HepG2 (cell line): Measurements from ENCODE around the gene LBX2. TPM values are rescaled to one million over a fixed set of nuclear protein-coding genes. Genes with fewer than 3 reads are reported as not detected.

Experiments used
- CEBPZ ChIP-seq: IDR thresholded peaks from 2 replicates; pipeline ENCODE4 v1.6.1; 2012; ENCODE audit warnings: low read length, improper control_type of control experiment
- REST ChIP-seq, 2 experiments: IDR thresholded peaks; 2 replicates each; pipeline ENCODE4 v1.6.1; 2011 to 2012; ENCODE audit warnings: low read length in 2 of 2, borderline replicate concordance in 1 of 2, low read depth in 1 of 2, mild to moderate bottlenecking in 1 of 2, moderate library complexity in 1 of 2
- ZNF7 ChIP-seq: IDR thresholded peaks from 2 replicates; pipeline ENCODE4 v1.6.1; 2016; ENCODE audit warnings: missing biosample characterization, missing genetic modification reagents
- polyA plus RNA-seq, 8 experiments: library from polyadenylated mRNA; depleted of rRNA in 3 of 8; stranded (reverse) in 7 of 8; unstranded in 1 of 8; fragments of >200 nt; fragmentation: Illumina TruSeq in 4 of 8; extraction: Trizol in 4 of 8; gene quantifications; 2 replicates each; pipeline versions ENCODE4 v1.2.1 to v1.2.3, GENCODE V29; 2011 to 2016; ENCODE audit warnings: low read depth in 4 of 8, missing spikeins in 1 of 8, mixed read lengths in 1 of 8; ENCODE audit not compliant: insufficient read depth in 1 of 8
- total RNA-seq, 5 experiments: library from RNA; depleted of rRNA; stranded (reverse); fragments of >200 nt; fragmentation: Illumina TruSeq; extraction: Trizol; gene quantifications; 2 replicates each; pipeline ENCODE4 v1.2.3, GENCODE V29; 2016; ENCODE audit warnings: low read depth in 1 of 5

LBX2 gene
- total and polyA plus RNA-seq, 2 of the 13 experiments (the other 11 are each of a cell fraction or from before 2014, with no cell fraction given) = 6.4 to 8.1 TPM

- TF ChIP-seq REST (IDR thresholded peaks at IDR 0.05; ENCODE audit: borderline replicate concordance in 1 of 2, low read depth in 1 of 2, low read length in 2 of 2) (no peak), CEBPZ (no peak), ZNF7 (CRISPR knock-in tag) (no peak)
Observed at GRCh38 chr2:74461187-74462053, 38.0 kb downstream of the LBX2 start (continued).
